Tibial artery (tissue), 4 donors: Measurements from ENCODE around the gene TRMT2B.
A peak's percentile ranks its signal among the peaks of the same experiment; 100 is the strongest.
"Not testable (repeated sequence)": the region's sequence is repeated elsewhere in the genome, so short reads cannot be mapped to it uniquely, and the experiment has no call there.

ENCODE experiments used
- DNase-seq, 2 donors: peaks; one replicate each; pipeline ENCODE4 v3.0.0-alpha.2; 2019
- H3K27ac ChIP-seq, 2 donors: fragments of 200-600 bp; sonication (generic) in 1 of 2; 1 replicate in 1 of 2; 2 replicates in 1 of 2; pipeline ENCODE4 v1.5.1; 2018 to 2019; ENCODE audit warnings: mild to moderate bottlenecking in 1 of 2
- H3K27me3 ChIP-seq, 2 donors: fragments of 200-600 bp; sonication (generic) in 1 of 2; one replicate each; pipeline versions ENCODE4 v1.5.1 to v1.6.0; 2016 to 2019
- H3K36me3 ChIP-seq, 3 donors: fragments of 200-600 bp; sonication (generic) in 2 of 3; one replicate each; pipeline ENCODE4 v1.5.1; 2016 to 2019; ENCODE audit warnings: mild to moderate bottlenecking in 2 of 3
- H3K4me1 ChIP-seq, 4 donors: fragments of 200-600 bp; sonication (generic) in 2 of 4; 1 replicate in 3 of 4; 2 replicates in 1 of 4; pipeline ENCODE4 v1.5.1; 2016 to 2019
- H3K4me3 ChIP-seq, 2 donors: fragments of 200-600 bp; sonication (generic) in 1 of 2; 1 replicate in 1 of 2; 2 replicates in 1 of 2; pipeline ENCODE4 v1.5.1; 2018 to 2019; ENCODE audit warnings: mild to moderate bottlenecking in 2 of 2
- H3K9me3 ChIP-seq, 3 donors: fragments of 200-600 bp; sonication (generic) in 1 of 3; one replicate each; pipeline ENCODE4 v1.5.1; 2016 to 2019
- CTCF ChIP-seq, 2 experiments: fragments of 200-600 bp in 1 of 2; fragments of 450-650 bp in 1 of 2; IDR thresholded peaks; one replicate each; pipeline ENCODE4 v1.5.1; 2017 to 2019; ENCODE audit warnings: antibody characterized with exemption in 2 of 2, mild to moderate bottlenecking in 1 of 2, moderate library complexity in 1 of 2
- intact Hi-C: fragments of 100-400 bp; cut with DNase I; formaldehyde crosslinking; loops from one replicate; pipeline ENCODE4 v1.15.0; 2023; ENCODE audit warnings: low total_unique reads

TRMT2B gene

GRCh38 chrX:100995469-100995868 is 56.4 kb downstream of the TRMT2B start:
- no peak for TF ChIP-seq CTCF (IDR thresholded peaks at IDR 0.05)
- no peak overlapping the region for H3K4me3 ChIP-seq
- intact Hi-C loops = no loop called here
- H3K36me3 ChIP-seq = no peaks in the 10 kb centered on the region
- no peak for DNase-seq
- H3K9me3 ChIP-seq = no peaks in the 10 kb centered on the region
- no peaks in the 10 kb centered on the region for H3K27me3 ChIP-seq
- H3K4me1 ChIP-seq = no peaks in the 10 kb centered on the region
- H3K27ac ChIP-seq = no peak overlapping the region

- TF ChIP-seq CTCF (IDR thresholded peaks at IDR 0.05) = no peak
- DNase-seq = no peak
- H3K9me3 ChIP-seq = no peaks in the 10 kb centered on the region
- no peaks in the 10 kb centered on the region for H3K36me3 ChIP-seq
- intact Hi-C loops = no loop called here
- no peaks in the 10 kb centered on the region for H3K27me3 ChIP-seq
- H3K27ac ChIP-seq = no peak overlapping the region
- H3K4me3 ChIP-seq = no peak overlapping the region
- no peaks in the 10 kb centered on the region for H3K4me1 ChIP-seq
These were observed 57.3 kb downstream of the TRMT2B start for GRCh38 chrX:100994352-100995281.

GRCh38 chrX:100990139-100990538 is 61.8 kb downstream of the TRMT2B start:
- H3K36me3 ChIP-seq = peaks cover 0 to 9% (median 0%) of the 10 kb centered on the region in 3 donors
- no peaks in the 10 kb centered on the region for H3K27me3 ChIP-seq
- H3K9me3 ChIP-seq = no peaks in the 10 kb centered on the region
- intact Hi-C loops = no loop called here
- no peak overlapping the region for H3K27ac ChIP-seq
- no peak for TF ChIP-seq CTCF (IDR thresholded peaks at IDR 0.05)
- DNase-seq = no peak
- H3K4me1 ChIP-seq = no peaks in the 10 kb centered on the region
- no peak overlapping the region for H3K4me3 ChIP-seq

GRCh38 chrX:100984818-100985217 is 67.1 kb downstream of the TRMT2B start:
- no peak overlapping the region for H3K27ac ChIP-seq
- H3K9me3 ChIP-seq = no peaks in the 10 kb centered on the region
- intact Hi-C loops = no loop called here
- no peak for TF ChIP-seq CTCF (IDR thresholded peaks at IDR 0.05)
- H3K4me1 ChIP-seq = peaks cover 0 to 19% (median 0%) of the 10 kb centered on the region in 4 donors
- no peak for DNase-seq
- H3K4me3 ChIP-seq = no peak overlapping the region
- H3K27me3 ChIP-seq = no peaks in the 10 kb centered on the region
- H3K36me3 ChIP-seq = peaks cover 0 to 9% (median 0%) of the 10 kb centered on the region in 3 donors

GRCh38 chrX:100981498-100981845 is 70.4 kb downstream of the TRMT2B start:
- DNase-seq, H3K27me3 ChIP-seq, H3K4me3 ChIP-seq, H3K9me3 ChIP-seq, H3K36me3 ChIP-seq, intact Hi-C loops: not testable (repeated sequence)
- Histone ChIP-seq H3K27ac (peak overlapping the region in 1 of 2 donors; percentile 81), H3K4me1 (peaks cover 0 to 19% (median 0%) of the 10 kb centered on the region in 4 donors)
